ENCODE results near the gene EPHA7. TPM values are rescaled to one million over a fixed set of nuclear protein-coding genes. Genes with fewer than 3 reads are reported as not detected.

Gene EPHA7
- total RNA-seq, 1 donor from 2014 or later, result 0.13 TPM

- DNase-seq (ENCODE audit: low read depth, low spot score), result no peak
These were observed 170.7 kb downstream of the EPHA7 start for GRCh38 chr6:93248631-93249030.

- DNase-seq (ENCODE audit: low read depth, low spot score), result no peak
These were observed 176.1 kb downstream of the EPHA7 start for GRCh38 chr6:93243231-93243778.

GRCh38 chr6:93242049-93242448, 177.3 kb downstream of the EPHA7 start:
- no peak for DNase-seq (ENCODE audit: low read depth, low spot score)

- DNase-seq (ENCODE audit: low read depth, low spot score), result no peak
These were observed 180.7 kb downstream of the EPHA7 start for GRCh38 chr6:93238632-93239031.

GRCh38 chr6:93235775-93236174, 183.6 kb downstream of the EPHA7 start:
- no peak for DNase-seq (ENCODE audit: low read depth, low spot score)

- no peak for DNase-seq (ENCODE audit: low read depth, low spot score)
These were observed 192.5 kb downstream of the EPHA7 start for GRCh38 chr6:93226822-93227221.

GRCh38 chr6:93222071-93222851, 197.1 kb downstream of the EPHA7 start:
- DNase-seq (ENCODE audit: low read depth, low spot score), result no peak

GRCh38 chr6:93219447-93219846, 199.9 kb downstream of the EPHA7 start:
- no peak for DNase-seq (ENCODE audit: low read depth, low spot score)

GRCh38 chr6:93218096-93218495, 201.3 kb downstream of the EPHA7 start:
- no peak for DNase-seq (ENCODE audit: low read depth, low spot score)

GRCh38 chr6:93213028-93213427, 206.3 kb downstream of the EPHA7 start:
- DNase-seq (ENCODE audit: low read depth, low spot score), result no peak

- DNase-seq (ENCODE audit: low read depth, low spot score), result no peak
These were observed 208.5 kb downstream of the EPHA7 start for GRCh38 chr6:93210908-93211307.

- DNase-seq (ENCODE audit: low read depth, low spot score), result no peak
These were observed 210.0 kb downstream of the EPHA7 start for GRCh38 chr6:93209358-93209757.

- DNase-seq (ENCODE audit: low read depth, low spot score), result no peak
These were observed 222.9 kb downstream of the EPHA7 start for GRCh38 chr6:93196406-93196970.

- no peak for DNase-seq (ENCODE audit: low read depth, low spot score)
These were observed 224.9 kb downstream of the EPHA7 start for GRCh38 chr6:93194480-93194879.

GRCh38 chr6:93193868-93194267, 225.5 kb downstream of the EPHA7 start:
- no peak for DNase-seq (ENCODE audit: low read depth, low spot score)

All from pulmonary artery endothelial cell (primary cell).